ENCODE measurements around the gene SPRR5.

SPRR5 gene, protein sequence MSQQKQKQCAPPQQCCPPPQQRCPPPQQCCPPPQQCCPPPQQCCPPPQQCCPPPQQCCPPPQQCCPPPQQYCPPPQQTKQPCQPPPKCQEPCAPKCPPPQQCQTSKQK

GRCh38 chr1:152946651-152947256, at the start of gene SPRR5:
Gene SPRR5 (plus strand): TSS chr1:152947206. CDS start chr1:152948555, 1,349 bp downstream.
- DNase-seq = no peak

DNA sequence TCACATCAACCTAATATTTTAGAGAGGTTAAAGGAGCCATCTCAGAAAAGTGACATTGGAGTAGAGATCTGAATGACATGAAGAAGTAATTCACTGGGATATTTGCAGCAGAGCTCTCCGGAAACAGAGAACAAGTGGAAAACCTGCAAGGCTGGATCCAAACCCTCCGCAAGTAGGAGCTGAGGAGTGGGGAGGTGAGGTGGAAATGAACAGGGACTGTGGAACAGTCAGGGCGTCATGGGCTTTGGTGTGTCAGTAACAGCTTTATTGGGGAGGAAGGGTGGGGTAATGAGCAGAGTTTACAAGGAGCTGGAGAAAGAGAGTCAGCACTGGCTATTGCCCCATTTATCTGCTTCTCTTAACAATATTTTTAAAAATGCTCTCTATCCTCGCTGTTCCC, 48.0 kb upstream of the SPRR5 start:
- no peak for DNase-seq

GRCh38 chr1:152899883-152900282, 47.1 kb upstream of the SPRR5 start:
- DNase-seq = no peak

- DNase-seq = no peak
These were observed 45.4 kb upstream of the SPRR5 start for GRCh38 chr1:152901631-152902030.

DNA sequence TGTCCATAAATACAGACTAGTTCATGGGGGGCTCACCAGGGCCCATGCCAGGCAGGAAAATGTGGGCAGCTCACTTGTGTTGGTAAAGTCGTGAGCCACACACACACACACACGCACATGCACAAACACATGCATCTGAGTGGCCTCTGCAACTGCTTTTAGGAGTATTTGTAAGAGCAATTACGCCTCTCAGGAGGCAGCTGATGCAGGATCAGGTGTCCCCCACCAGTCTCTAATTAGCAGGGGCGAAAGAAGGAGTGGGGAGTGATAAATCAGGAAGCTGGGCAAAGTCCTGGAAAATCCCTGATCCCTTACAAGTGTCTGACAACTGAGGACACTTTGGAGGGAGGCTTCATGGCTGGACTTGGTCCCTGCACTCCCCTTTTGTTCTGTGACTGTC, 44.4 kb upstream of the SPRR5 start:
- DNase-seq = no peak

DNA sequence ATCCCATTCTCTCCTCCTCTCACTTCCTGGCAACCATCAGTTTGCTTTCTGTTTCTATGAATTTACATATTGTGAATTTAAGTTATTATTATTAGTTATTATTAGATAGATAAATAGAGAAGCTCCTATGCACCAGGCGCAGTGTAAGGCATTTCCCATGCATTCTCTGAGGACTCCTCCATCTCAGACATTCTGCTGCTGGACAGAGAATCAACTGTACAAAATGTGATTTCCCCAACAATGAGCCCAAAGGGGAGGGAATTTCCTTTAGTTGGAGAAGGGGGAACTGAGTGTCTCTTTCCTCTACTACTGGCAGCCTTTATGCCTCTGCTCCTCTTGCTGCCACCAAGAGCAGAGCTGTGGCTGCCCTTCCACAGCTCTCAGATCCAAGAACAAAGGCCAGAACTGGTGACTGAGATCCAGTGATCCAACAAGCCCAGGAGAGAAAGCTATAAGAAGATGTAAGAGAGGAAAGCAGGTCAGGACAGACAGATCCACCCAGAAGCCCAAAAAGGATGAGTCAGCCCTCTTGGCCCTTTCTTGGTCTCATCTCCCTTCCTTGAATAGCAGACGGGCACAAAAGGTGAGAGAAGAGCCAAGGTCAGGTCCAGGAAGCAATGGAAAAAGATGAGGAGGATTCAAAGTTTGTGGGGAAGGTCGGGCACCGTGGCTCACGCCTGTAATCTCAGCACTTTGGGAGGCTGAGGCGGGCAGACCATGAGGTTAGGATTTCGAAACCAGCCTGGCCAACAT, 42.1 kb upstream of the SPRR5 start:
- no peak for DNase-seq

DNA sequence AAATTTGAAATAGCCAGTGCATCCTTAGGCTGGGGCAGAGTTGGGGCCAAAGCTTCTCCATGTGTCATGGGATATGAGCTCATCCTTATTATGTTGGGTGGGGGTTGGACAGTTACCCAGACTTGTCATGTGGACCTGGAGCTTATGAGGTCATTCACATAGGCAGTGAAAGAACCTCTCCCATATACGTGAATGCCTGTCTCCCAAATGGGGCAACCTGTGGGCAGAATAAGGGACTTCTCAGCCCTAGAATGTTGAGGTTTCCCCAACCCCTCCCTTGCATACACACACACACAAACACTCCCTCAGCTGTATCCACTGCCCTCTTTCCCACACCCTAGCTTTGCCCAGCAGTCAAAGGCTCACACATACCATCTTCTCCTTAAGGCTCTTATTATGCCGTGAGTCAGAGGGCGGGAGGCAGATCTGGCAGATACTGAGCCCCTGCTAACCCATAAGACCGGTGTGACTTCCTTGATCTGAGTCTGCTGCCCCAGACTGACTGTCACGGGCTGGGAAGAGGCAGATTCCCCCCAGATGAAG, 40.9 kb upstream of the SPRR5 start:
- DNase-seq = no peak

DNA sequence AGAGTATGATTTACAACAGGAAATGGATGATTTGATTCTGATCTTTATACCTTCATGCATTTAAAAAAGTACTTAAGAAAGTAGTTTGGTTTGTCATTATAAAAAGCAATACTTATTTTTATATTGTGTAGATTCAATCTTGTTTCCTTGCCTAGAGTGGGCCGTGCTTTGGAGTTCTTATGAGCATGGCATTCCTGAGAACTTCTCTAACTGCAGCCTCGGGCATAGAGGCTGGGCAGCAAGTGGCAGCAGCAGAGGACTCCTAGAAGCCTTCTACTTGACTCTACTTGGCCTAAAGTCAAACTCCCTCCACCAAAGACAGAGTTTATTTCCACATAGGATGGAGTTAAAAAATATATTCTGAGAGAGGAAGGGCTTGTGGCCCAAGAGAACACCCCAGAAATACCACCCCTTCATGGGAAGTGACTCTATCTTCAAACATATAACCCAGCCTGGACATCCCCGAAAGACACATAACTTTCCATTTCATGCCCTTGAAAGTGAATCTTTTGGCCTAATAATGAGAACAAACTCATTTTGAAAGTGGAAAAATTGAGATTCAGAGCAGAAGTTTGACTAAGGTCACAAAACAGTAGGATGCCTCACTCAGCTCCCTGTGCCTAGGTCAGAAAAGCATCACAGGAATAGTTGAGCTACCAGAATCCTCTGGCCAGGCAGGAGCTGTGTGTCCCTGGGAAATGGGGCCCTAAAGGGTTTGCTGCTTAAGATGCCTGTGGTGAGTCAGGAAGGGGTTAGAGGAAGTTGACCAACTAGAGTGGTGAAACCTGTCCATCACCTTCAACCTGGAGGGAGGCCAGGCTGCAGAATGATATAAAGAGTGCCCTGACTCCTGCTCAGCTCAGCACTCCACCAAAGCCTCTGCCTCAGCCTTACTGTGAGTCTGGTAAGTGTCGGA, 39.1 kb upstream of the SPRR5 start, which contains the start of gene IVL:
Gene IVL, plus strand, starts transcription at position 861 of the 916 bp plus-strand sequence. CDS start 1,252 bp downstream, outside the sequence.
- DNase-seq = no peak

DNA sequence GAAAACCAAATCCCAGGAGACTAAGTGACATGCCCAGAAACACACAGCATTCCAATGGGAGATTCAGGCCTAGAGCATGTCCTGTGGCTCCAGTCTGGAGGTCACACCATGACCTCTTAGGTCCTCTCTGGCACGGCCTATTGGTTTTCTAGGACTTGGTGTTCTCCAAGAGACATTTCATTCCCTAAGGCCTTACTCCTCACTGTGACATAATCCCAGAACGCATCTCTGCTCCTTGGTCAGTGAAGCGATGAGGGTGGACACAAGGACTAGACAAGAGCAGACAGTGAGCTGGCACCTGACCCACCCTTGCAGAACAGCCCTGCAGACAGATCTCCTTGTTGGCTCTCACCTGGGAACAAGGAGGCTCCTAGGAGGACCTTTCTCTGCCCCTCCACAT, 37.8 kb upstream of the SPRR5 start:
- DNase-seq = no peak

- DNase-seq = no peak
These were observed 34.5 kb upstream of the SPRR5 start for GRCh38 chr1:152912471-152912870.

- peak; percentile 3 for DNase-seq
These were observed 34.1 kb upstream of the SPRR5 start for GRCh38 chr1:152912900-152913299.

GRCh38 chr1:152917794-152918193, 29.2 kb upstream of the SPRR5 start:
- no peak for DNase-seq

GRCh38 chr1:152919071-152919470, 27.9 kb upstream of the SPRR5 start:
- no peak for DNase-seq

DNA sequence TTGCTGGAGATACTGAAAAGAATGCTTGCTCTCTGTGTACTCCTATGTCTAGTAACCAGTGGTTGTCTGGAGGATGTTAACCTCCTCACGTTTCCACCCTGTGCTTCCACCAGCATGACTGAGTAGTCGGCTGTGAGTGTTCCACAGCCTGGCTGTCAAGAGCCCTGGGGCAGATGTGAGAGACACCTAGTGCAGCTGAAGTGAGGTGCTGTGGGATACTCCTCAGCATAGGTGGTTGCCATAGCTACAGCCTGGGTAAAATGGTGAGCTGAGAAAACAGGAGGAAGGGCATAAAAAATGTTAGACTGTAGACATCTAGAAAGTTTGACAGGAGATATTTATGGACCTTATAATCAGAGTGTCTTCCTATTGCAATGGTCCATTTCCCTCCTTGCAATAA, 22.8 kb upstream of the SPRR5 start:
- DNase-seq = no peak

- DNase-seq = no peak
These were observed 20.9 kb upstream of the SPRR5 start for GRCh38 chr1:152926091-152926490.

DNA sequence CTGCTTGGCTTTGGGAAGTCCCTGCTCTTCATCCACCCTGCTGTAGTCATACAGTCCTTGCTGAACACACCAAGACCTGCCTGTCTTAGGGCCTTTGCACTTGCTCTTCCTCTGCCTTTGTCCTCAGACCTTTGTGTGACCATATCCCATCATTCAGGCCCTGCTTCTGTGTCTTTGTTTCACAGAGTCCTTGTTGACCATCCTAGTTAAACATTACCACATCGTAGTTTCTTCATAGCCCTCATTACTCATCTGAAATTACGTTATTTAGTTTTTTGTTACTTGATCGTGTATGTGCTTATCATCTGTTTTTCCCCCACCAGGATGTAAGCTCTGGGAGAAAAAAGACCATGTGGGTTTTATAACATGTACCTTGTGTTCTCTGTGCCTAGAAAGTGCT, 18.3 kb upstream of the SPRR5 start:
- no peak for DNase-seq

DNA sequence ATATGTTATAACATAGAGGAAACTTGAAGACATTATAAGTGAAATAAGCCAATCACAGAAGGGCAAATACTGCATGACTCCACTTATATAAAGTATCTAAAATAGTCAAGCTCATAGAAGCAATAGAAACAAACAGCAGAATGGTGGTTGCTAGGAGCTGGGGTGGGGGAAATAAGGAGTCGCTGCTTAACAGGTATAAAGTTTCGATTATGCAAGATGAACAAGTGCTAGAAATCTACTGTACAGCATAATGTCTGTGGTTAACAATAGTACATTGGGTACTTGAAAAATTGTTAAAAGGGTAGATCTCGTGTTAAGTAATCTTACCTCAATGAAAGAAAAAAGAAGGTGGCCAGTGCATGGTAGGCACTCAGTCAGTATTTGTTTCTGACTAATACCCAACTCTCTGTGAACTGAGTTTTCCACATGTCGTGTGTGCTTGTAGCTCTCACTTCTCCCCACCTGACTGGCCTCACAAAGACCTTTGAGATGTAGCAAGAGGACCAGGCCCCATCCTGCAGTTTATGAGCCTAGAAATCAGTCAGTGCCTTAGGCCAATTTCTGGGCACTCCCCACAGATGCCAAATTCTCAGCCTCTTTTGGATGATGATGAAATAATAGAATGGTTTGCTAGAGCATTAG, 14.7 kb upstream of the SPRR5 start:
- no peak for DNase-seq

- DNase-seq = no peak
These were observed 13.8 kb upstream of the SPRR5 start for GRCh38 chr1:152933196-152933595.

DNA sequence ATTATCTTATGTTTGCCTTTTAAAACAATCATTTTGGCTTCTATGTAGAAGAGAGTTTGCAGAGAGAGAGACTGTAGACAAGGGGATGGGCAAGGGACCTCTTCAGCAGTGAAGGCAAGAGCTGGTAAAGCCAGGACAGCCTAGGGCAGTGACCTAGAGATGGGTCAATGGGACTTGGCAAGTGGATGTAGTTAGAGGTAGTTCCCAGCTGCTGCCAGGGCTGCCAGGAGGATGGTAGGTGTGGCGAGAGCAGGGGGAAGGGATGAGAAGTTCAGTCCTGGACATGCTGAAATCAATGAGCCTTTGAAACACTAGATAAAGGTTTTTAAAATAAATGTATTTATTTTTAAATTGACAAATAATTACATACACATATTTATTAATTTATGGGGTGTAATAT, 6.4 kb upstream of the SPRR5 start:
- DNase-seq = no peak

DNA sequence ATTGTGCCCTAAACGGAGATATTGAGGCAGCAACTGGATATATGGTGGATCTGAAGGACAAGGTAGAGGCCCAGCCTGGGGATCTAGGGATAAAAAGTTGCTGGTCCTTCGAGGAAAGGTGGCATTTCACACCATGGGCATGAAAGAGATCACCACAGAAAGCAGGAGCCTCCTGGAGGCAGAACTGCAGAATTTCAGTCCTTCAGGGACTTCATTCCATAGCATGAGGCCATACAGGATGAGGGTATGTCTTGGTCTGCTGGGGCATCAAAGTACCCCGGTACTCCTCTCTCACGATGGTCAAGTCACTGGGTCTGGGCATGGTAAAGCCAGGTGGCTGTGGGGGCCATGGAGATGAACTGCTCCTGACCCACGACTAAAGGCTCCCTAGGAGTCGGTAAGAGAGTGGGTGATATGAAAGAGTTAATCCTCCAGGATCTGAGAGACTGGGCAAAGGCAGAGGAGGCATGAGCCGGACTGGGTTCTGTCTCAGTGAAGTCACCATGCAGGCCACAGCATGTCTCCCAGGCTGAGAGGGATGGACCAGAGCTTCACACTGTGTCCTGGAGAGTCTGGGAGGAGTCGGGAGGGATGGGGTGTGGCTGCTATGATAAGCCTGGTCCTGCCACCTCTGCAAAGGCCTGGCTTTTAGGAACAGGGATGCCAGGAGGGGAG, 5.8 kb upstream of the SPRR5 start:
- DNase-seq = no peak

DNA sequence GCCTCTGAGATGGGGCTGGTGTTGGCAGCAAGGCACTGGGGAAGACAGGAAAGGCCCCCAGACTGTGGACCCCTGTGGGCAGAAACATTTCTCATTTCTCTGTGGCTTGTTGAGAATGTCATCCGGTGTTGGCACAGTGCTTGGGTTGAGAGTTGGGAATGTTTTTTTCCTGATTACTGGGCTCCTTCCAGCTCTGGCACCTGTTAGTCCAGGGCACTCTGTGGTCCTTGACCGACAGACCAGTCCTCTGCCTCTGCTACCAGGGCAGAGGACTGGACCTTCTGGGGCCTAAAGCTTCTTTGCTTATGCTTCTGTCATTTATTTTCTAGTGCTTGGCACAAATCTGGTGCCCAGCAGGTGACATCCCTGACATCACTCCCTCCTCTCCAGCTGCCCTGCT, 4.8 kb upstream of the SPRR5 start:
- DNase-seq = no peak

DNA sequence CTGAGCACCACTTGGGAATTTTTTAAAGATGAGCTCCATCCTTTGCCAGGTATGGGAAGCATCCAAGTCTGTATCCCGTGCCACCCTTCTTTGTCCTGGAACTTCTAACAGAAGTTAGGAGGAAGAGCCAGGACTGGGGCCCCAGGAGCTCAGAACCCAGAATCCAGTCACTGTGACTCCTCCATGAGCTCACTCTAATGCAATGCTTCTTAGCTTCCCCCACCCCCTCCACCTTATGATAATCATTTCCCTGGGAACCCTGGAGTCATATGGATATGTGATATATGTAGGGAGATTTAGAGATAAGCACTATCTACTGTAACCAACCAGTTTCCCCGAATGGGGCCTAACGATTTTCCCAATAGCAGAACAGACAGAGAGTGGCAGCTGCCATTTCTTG, 758 bp upstream of the SPRR5 start:
- DNase-seq = no peak

All from CD4-positive, alpha-beta T cell treated with Interleukin-21 for 1 hour (primary cell).